GM23338 (cell line): ENCODE data around the gene TMEM51. TPM values are rescaled to one million over a fixed set of nuclear protein-coding genes. Genes with fewer than 3 reads are reported as not detected.

Experiments
- ATAC-seq: fragments of 200-7000 bp; cut with Tn5 transposase; 3 replicates; pipeline ENCODE4 v1.9.1; 2020
- DNase-seq: peaks from one replicate; pipeline ENCODE4 v3.0.0-alpha.2; 2015; ENCODE audit warnings: low spot score
- H2AFZ ChIP-seq: fragments of 200-600 bp; sonication (generic); 2 replicates; pipeline ENCODE4 v1.8.0; 2016; ENCODE audit warnings: antibody characterized with exemption, mild to moderate bottlenecking, moderate library complexity
- H3F3A ChIP-seq: fragments of 200-600 bp; sonication (generic); replicated peaks from 2 replicates; pipeline ENCODE4 v1.8.0; 2017; ENCODE audit warnings: antibody characterized with exemption, mixed run types, low read depth
- H3K27ac ChIP-seq: fragments of 200-600 bp; sonication (generic); 2 replicates; pipeline ENCODE4 v1.6.1; 2016; ENCODE audit warnings: low read depth
- H3K27me3 ChIP-seq: fragments of 200-600 bp; sonication (generic); 2 replicates; pipeline ENCODE4 v1.8.0; 2016; ENCODE audit warnings: mild to moderate bottlenecking, mixed run types, moderate library complexity; ENCODE audit not compliant: insufficient read depth
- H3K36me3 ChIP-seq: fragments of 200-600 bp; sonication (generic); 2 replicates; pipeline ENCODE4 v1.8.0; 2016; ENCODE audit warnings: mild to moderate bottlenecking; ENCODE audit not compliant: insufficient read depth
- H3K4me1 ChIP-seq: fragments of 200-600 bp; sonication (generic); 2 replicates; pipeline ENCODE4 v1.8.0; 2016; ENCODE audit warnings: mild to moderate bottlenecking, moderate library complexity; ENCODE audit not compliant: insufficient read depth
- H3K4me2 ChIP-seq: fragments of 200-600 bp; sonication (generic); 2 replicates; pipeline ENCODE4 v1.7.1; 2017; ENCODE audit warnings: mixed run types
- H3K4me3 ChIP-seq: fragments of 200-600 bp; sonication (generic); 2 replicates; pipeline ENCODE4 v1.6.1; 2016; ENCODE audit warnings: mixed run types
- H3K79me2 ChIP-seq: fragments of 200-600 bp; sonication (generic); replicated peaks from 2 replicates; pipeline ENCODE4 v1.8.0; 2017; ENCODE audit warnings: mild to moderate bottlenecking; ENCODE audit not compliant: insufficient read depth
- H3K9me2 ChIP-seq: fragments of 200-600 bp; sonication (generic); 2 replicates; pipeline ENCODE4 v1.8.0; 2017; ENCODE audit not compliant: insufficient read depth
- H4K20me1 ChIP-seq: fragments of 200-600 bp; sonication (generic); replicated peaks from 2 replicates; pipeline ENCODE4 v1.8.0; 2017; ENCODE audit warnings: mild to moderate bottlenecking; ENCODE audit not compliant: insufficient read depth
- H3K27ac Mint-ChIP-seq: 2 replicates; pipeline ENCODE4 v1.8.0; 2020; ENCODE audit warnings: inconsistent platforms, mild to moderate bottlenecking, moderate library complexity, mixed read lengths
- H3K27me3 Mint-ChIP-seq: 3 replicates; pipeline ENCODE4 v1.8.0; 2022; ENCODE audit warnings: low read depth, mild to moderate bottlenecking, moderate library complexity, mixed read lengths, inconsistent platforms; ENCODE audit not compliant: insufficient read depth, poor library complexity
- H3K36me3 Mint-ChIP-seq: 3 replicates; pipeline ENCODE4 v1.8.0; 2021; ENCODE audit warnings: low read depth, mild to moderate bottlenecking, inconsistent platforms, moderate library complexity, mixed read lengths
- H3K4me1 Mint-ChIP-seq: 3 replicates; pipeline ENCODE4 v1.8.0; 2020; ENCODE audit warnings: mild to moderate bottlenecking, inconsistent platforms, mixed read lengths
- H3K4me3 Mint-ChIP-seq: 3 replicates; pipeline ENCODE4 v1.8.0; 2021; ENCODE audit warnings: moderate library complexity, mild to moderate bottlenecking, inconsistent platforms, mixed read lengths
- H3K9me3 Mint-ChIP-seq: 3 replicates; pipeline ENCODE4 v1.8.0; 2020; ENCODE audit warnings: moderate library complexity, mild to moderate bottlenecking, inconsistent platforms, mixed read lengths
- CREB1 ChIP-seq: fragments of 250-450 bp; sonication (Bioruptor Pico); IDR thresholded peaks from 2 replicates; pipeline ENCODE4 v1.5.0; 2020; ENCODE audit warnings: low read depth, mild to moderate bottlenecking, moderate library complexity
- CTCF ChIP-seq, 2 experiments: fragments of 200-600 bp in 1 of 2; sonication (generic) in 1 of 2; conservative IDR thresholded peaks; 2 replicates each; pipeline versions ENCODE4 v1.5.1 to v1.6.1; 2016 to 2017; ENCODE audit warnings: antibody characterized with exemption in 2 of 2, low read depth in 2 of 2, mild to moderate bottlenecking in 2 of 2, moderate library complexity in 1 of 2
- ETS1 ChIP-seq: IDR thresholded peaks from 2 replicates; pipeline ENCODE4 v1.6.1; 2016; ENCODE audit warnings: antibody characterized with exemption
- EZH2 ChIP-seq: fragments of 200-600 bp; sonication (generic); IDR thresholded peaks from one replicate; pipeline ENCODE4 v1.8.0; 2017; ENCODE audit warnings: antibody characterized with exemption, mild to moderate bottlenecking, low read depth; ENCODE audit not compliant: unreplicated experiment
- EZH2phosphoT487 ChIP-seq: fragments of 200-600 bp; sonication (generic); IDR thresholded peaks from one replicate; pipeline ENCODE4 v1.8.1; 2018; ENCODE audit warnings: antibody characterized with exemption; ENCODE audit not compliant: unreplicated experiment
- JUNB ChIP-seq: IDR thresholded peaks from one replicate; pipeline ENCODE4 v1.6.1; 2016; ENCODE audit warnings: antibody characterized with exemption; ENCODE audit not compliant: unreplicated experiment
- NANOG ChIP-seq: IDR thresholded peaks from 2 replicates; pipeline ENCODE4 v1.6.1; 2016; ENCODE audit warnings: antibody characterized with exemption, borderline replicate concordance
- POLR2AphosphoS5 ChIP-seq: IDR thresholded peaks from 2 replicates; pipeline ENCODE4 v1.6.1; 2016; ENCODE audit warnings: antibody characterized with exemption, low read depth
- REST ChIP-seq: IDR thresholded peaks from one replicate; pipeline ENCODE4 v1.6.1; 2018; ENCODE audit warnings: antibody characterized with exemption; ENCODE audit not compliant: unreplicated experiment
- STAT1 ChIP-seq: IDR thresholded peaks from one replicate; pipeline ENCODE4 v1.6.1; 2016; ENCODE audit warnings: antibody characterized with exemption; ENCODE audit not compliant: unreplicated experiment
- ZNF114 ChIP-seq: fragments of 250-450 bp; sonication (Bioruptor Pico); IDR thresholded peaks from 2 replicates; pipeline ENCODE4 v1.5.0; 2020; ENCODE audit warnings: mild to moderate bottlenecking, moderate library complexity
- polyA plus RNA-seq: library from polyadenylated mRNA; unstranded; fragments of >200 nt; fragmentation: Nextera tagmentation; extraction: Ambion mirVana; gene quantifications from 2 replicates; pipeline ENCODE4 v1.2.1, GENCODE V29; 2016
- total RNA-seq: library from RNA; depleted of rRNA; stranded (reverse); fragments of >200 nt; shearing (Covaris generic); gene quantifications from 2 replicates; pipeline ENCODE4 v1.2.3, GENCODE V29; 2014

TMEM51 gene
- total and polyA plus RNA-seq, 2 experiments from 2014 or later: 4.0 to 5.2 TPM

- H2AFZ ChIP-seq: no peak overlapping the region
- no peak overlapping the region for H3K4me3 Mint-ChIP-seq
- H3K9me3 Mint-ChIP-seq: peaks cover 19% of the 10 kb centered on the region; the same call in 2 of the 3 replicates
- H3K4me2 ChIP-seq: no peak overlapping the region
- TF ChIP-seq CREB1 (CRISPR knock-in tag) (no peak), EZH2 (no peak), JUNB (no peak), CTCF (conservative IDR thresholded peaks at IDR 0.05; ENCODE audit: low read depth in 2 of 2) (no peak), ZNF114 (CRISPR knock-in tag) (no peak), ETS1 (no peak), EZH2phosphoT487 (no peak), STAT1 (no peak), POLR2AphosphoS5 (no peak), REST (no peak), NANOG (no peak)
- H3K36me3 ChIP-seq: no peaks in the 10 kb centered on the region; the same call in 1 of the 2 replicates
- no peak overlapping the region for H3K27ac Mint-ChIP-seq
- peaks cover 31% of the 10 kb centered on the region for H3K36me3 Mint-ChIP-seq
- no peak for ATAC-seq
- no peaks in the 10 kb centered on the region for H4K20me1 ChIP-seq
- H3K4me3 ChIP-seq: no peak overlapping the region
- no peaks in the 10 kb centered on the region for H3K27me3 ChIP-seq
- no peaks in the 10 kb centered on the region for H3K4me1 ChIP-seq
- H3F3A ChIP-seq: no peaks in the 10 kb centered on the region
- no peak overlapping the region for H3K27ac ChIP-seq
- no peaks in the 10 kb centered on the region for H3K79me2 ChIP-seq
- H3K4me1 Mint-ChIP-seq: peaks cover 11% of the 10 kb centered on the region
- DNase-seq: no peak
- peaks cover 8% of the 10 kb centered on the region for H3K27me3 Mint-ChIP-seq
- no peaks in the 10 kb centered on the region for H3K9me2 ChIP-seq
Measured at GRCh38 chr1:15218287-15219279, 65.0 kb downstream of the TMEM51 start.
